Measurements from ENCODE around the gene MTFP1.
"Not testable (repeated sequence)": the region's sequence is repeated elsewhere in the genome, so short reads cannot be mapped to it uniquely, and the experiment has no call there.

Gene MTFP1

GRCh38 chr22:30455075-30455840 is 29.7 kb downstream of the MTFP1 start:
- no peak for DNase-seq (ENCODE audit: low read depth in 2 of 2)

GRCh38 chr22:30457981-30458380 is 32.4 kb downstream of the MTFP1 start:
- DNase-seq (ENCODE audit: low read depth in 2 of 2), result no peak

- no peak for DNase-seq (ENCODE audit: low read depth in 2 of 2)
Measured at GRCh38 chr22:30459181-30460052, 33.8 kb downstream of the MTFP1 start.

GRCh38 chr22:30460147-30460546 is 34.6 kb downstream of the MTFP1 start:
- DNase-seq (ENCODE audit: low read depth in 2 of 2), result no peak

- DNase-seq (ENCODE audit: low read depth in 2 of 2), result not testable (repeated sequence)
Measured at GRCh38 chr22:30460555-30460954, 35.0 kb downstream of the MTFP1 start.

GRCh38 chr22:30469165-30469564 is 43.6 kb downstream of the MTFP1 start:
- no peak for DNase-seq (ENCODE audit: low read depth in 2 of 2)

GRCh38 chr22:30470655-30471054 is 45.1 kb downstream of the MTFP1 start:
- DNase-seq (ENCODE audit: low read depth in 2 of 2), result no peak

- no peak for DNase-seq (ENCODE audit: low read depth in 2 of 2)
Measured at GRCh38 chr22:30471616-30472318, 46.2 kb downstream of the MTFP1 start, which contains the start of gene SEC14L3. Gene SEC14L3, minus strand, starts transcription at chr22:30472017. Its CDS starts 59 bp downstream, at chr22:30471958.

- DNase-seq (ENCODE audit: low read depth in 2 of 2), result no peak
Measured at GRCh38 chr22:30472994-30473720, 47.6 kb downstream of the MTFP1 start.

- no peak for DNase-seq (ENCODE audit: low read depth in 2 of 2)
Measured at GRCh38 chr22:30474121-30474520, 48.6 kb downstream of the MTFP1 start.

- DNase-seq (ENCODE audit: low read depth in 2 of 2), result no peak
Measured at GRCh38 chr22:30474683-30475424, 49.3 kb downstream of the MTFP1 start.
